ENCODE results near the gene PRMT3.

- TF ChIP-seq CTCF (IDR thresholded peaks at IDR 0.05) (peak; percentile 68), FOXK1 (CRISPR knock-in tag; IDR thresholded peaks at IDR 0.05) (no peak), JUN (CRISPR knock-in tag; IDR thresholded peaks at IDR 0.05) (no peak), NR2C2 (CRISPR knock-in tag; IDR thresholded peaks at IDR 0.05) (no peak), IRF1 (CRISPR knock-in tag; IDR thresholded peaks at IDR 0.05) (no peak), ZNF263 (CRISPR knock-in tag; IDR thresholded peaks at IDR 0.05; ENCODE audit: low read depth) (no peak), SMAD4 (CRISPR knock-in tag; IDR thresholded peaks at IDR 0.05) (no peak), ZNF138 (CRISPR knock-in tag; conservative IDR thresholded peaks at IDR 0.05) (no peak), ZNF423 (CRISPR knock-in tag; IDR thresholded peaks at IDR 0.05) (no peak), ESRRA (CRISPR knock-in tag; IDR thresholded peaks at IDR 0.05; ENCODE audit: borderline replicate concordance) (no peak)
- TF ChIP-seq, protein P1, sequence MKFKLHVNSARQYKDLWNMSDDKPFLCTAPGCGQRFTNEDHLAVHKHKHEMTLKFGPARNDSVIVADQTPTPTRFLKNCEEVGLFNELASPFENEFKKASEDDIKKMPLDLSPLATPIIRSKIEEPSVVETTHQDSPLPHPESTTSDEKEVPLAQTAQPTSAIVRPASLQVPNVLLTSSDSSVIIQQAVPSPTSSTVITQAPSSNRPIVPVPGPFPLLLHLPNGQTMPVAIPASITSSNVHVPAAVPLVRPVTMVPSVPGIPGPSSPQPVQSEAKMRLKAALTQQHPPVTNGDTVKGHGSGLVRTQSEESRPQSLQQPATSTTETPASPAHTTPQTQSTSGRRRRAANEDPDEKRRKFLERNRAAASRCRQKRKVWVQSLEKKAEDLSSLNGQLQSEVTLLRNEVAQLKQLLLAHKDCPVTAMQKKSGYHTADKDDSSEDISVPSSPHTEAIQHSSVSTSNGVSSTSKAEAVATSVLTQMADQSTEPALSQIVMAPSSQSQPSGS (CRISPR knock-in tag; IDR thresholded peaks at IDR 0.05; ENCODE audit: borderline replicate concordance, low read depth), result no peak
- TF ChIP-seq, protein P2, sequence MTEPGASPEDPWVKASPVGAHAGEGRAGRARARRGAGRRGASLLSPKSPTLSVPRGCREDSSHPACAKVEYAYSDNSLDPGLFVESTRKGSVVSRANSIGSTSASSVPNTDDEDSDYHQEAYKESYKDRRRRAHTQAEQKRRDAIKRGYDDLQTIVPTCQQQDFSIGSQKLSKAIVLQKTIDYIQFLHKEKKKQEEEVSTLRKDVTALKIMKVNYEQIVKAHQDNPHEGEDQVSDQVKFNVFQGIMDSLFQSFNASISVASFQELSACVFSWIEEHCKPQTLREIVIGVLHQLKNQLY (CRISPR knock-in tag; IDR thresholded peaks at IDR 0.05), result no peak
- TF ChIP-seq, protein P3, sequence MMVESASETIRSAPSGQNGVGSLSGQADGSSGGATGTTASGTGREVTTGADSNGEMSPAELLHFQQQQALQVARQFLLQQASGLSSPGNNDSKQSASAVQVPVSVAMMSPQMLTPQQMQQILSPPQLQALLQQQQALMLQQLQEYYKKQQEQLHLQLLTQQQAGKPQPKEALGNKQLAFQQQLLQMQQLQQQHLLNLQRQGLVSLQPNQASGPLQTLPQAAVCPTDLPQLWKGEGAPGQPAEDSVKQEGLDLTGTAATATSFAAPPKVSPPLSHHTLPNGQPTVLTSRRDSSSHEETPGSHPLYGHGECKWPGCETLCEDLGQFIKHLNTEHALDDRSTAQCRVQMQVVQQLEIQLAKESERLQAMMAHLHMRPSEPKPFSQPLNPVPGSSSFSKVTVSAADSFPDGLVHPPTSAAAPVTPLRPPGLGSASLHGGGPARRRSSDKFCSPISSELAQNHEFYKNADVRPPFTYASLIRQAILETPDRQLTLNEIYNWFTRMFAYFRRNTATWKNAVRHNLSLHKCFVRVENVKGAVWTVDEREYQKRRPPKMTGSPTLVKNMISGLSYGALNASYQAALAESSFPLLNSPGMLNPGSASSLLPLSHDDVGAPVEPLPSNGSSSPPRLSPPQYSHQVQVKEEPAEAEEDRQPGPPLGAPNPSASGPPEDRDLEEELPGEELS (CRISPR knock-in tag; IDR thresholded peaks at IDR 0.05), result no peak
- TF ChIP-seq, protein P4, sequence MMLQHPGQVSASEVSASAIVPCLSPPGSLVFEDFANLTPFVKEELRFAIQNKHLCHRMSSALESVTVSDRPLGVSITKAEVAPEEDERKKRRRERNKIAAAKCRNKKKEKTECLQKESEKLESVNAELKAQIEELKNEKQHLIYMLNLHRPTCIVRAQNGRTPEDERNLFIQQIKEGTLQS (CRISPR knock-in tag; conservative IDR thresholded peaks at IDR 0.05), result no peak
Measured at GRCh38 chr11:20353829-20354434, 33.6 kb upstream of the PRMT3 start.

Measured in WTC11 (cell line).